Fibroblast of lung (primary cell): ENCODE data around the gene FARSA. TPM values are rescaled to one million over a fixed set of nuclear protein-coding genes. Genes with fewer than 3 reads are reported as not detected.

Source experiments
- DNase-seq, 2 donors: peaks; one replicate each; pipeline versions ENCODE4 v3.0.0 to v3.0.0-alpha.2; 2010; ENCODE audit warnings: low read depth in 2 of 2
- H2AFZ ChIP-seq: 2 replicates; pipeline ENCODE4 v1.5.1; 2012; ENCODE audit warnings: low read length, control low read depth, inconsistent platforms
- H3K27ac ChIP-seq: 2 replicates; pipeline ENCODE4 v1.5.1; 2011; ENCODE audit warnings: low read length, control low read depth; ENCODE audit not compliant: insufficient read depth
- H3K27me3 ChIP-seq: 2 replicates; pipeline ENCODE4 v1.5.1; 2011; ENCODE audit warnings: mild to moderate bottlenecking, low read length; ENCODE audit not compliant: control insufficient read depth, insufficient read depth
- H3K36me3 ChIP-seq: 2 replicates; pipeline ENCODE4 v1.5.1; 2011; ENCODE audit warnings: low read length; ENCODE audit not compliant: control insufficient read depth, insufficient read depth
- H3K4me1 ChIP-seq: 2 replicates; pipeline ENCODE4 v1.5.1; 2011; ENCODE audit warnings: low read length; ENCODE audit not compliant: control insufficient read depth, insufficient read depth; ENCODE audit errors: extremely low read depth
- H3K4me2 ChIP-seq: 2 replicates; pipeline ENCODE4 v1.5.1; 2011; ENCODE audit warnings: low read length, control low read depth; ENCODE audit not compliant: insufficient read depth; ENCODE audit errors: extremely low read depth
- H3K4me3 ChIP-seq, 4 experiments: fragments of 200-600 bp in 1 of 4; sonication (generic) in 1 of 4; replicated peaks in 1 of 4; 2 replicates each; pipeline ENCODE4 v1.5.1; 2011 to 2016; ENCODE audit warnings: low read length in 4 of 4, low read depth in 3 of 4, mild to moderate bottlenecking in 3 of 4, control low read depth in 2 of 4, inconsistent platforms in 1 of 4, mixed read lengths in 1 of 4; ENCODE audit not compliant: insufficient read depth in 1 of 4; ENCODE audit errors: control extremely low read depth in 1 of 4
- H3K79me2 ChIP-seq: 2 replicates; pipeline ENCODE4 v1.5.1; 2012; ENCODE audit warnings: mild to moderate bottlenecking, low read length, inconsistent platforms; ENCODE audit not compliant: control insufficient read depth, insufficient read depth
- H3K9ac ChIP-seq: 2 replicates; pipeline ENCODE4 v1.5.1; 2011; ENCODE audit warnings: mild to moderate bottlenecking, low read length, control low read depth; ENCODE audit not compliant: insufficient read depth
- H3K9me3 ChIP-seq: 2 replicates; pipeline ENCODE4 v1.5.1; 2012; ENCODE audit warnings: low read depth, low read length; ENCODE audit not compliant: control insufficient read depth, insufficient read depth
- H4K20me1 ChIP-seq: 2 replicates; pipeline ENCODE4 v1.5.1; 2011; ENCODE audit warnings: low read length; ENCODE audit not compliant: control insufficient read depth, insufficient read depth; ENCODE audit errors: extremely low read depth
- CTCF ChIP-seq, 2 donors: IDR thresholded peaks in 1 of 2; conservative IDR thresholded peaks in 1 of 2; 1 replicate in 1 of 2; 2 replicates in 1 of 2; pipeline ENCODE4 v1.5.1; 2011 to 2012; ENCODE audit warnings: low read length in 2 of 2, control low read depth in 1 of 2, inconsistent platforms in 1 of 2, low read depth in 1 of 2, mild to moderate bottlenecking in 1 of 2
- EZH2 ChIP-seq: IDR thresholded peaks from 2 replicates; pipeline ENCODE4 v1.5.1; 2012; ENCODE audit warnings: low read length, control low read depth, mild to moderate bottlenecking; ENCODE audit errors: missing control alignments
- polyA plus RNA-seq, 2 donors: library from polyadenylated mRNA; depleted of rRNA in 1 of 2; stranded (reverse) in 1 of 2; unstranded in 1 of 2; fragments of >200 nt; gene quantifications; 2 replicates each; pipeline ENCODE4 v1.2.1, GENCODE V29; 2011 to 2012; ENCODE audit warnings: missing spikeins in 1 of 2
- total RNA-seq: library from RNA; depleted of rRNA; stranded (reverse); fragments of >200 nt; gene quantifications from 2 replicates; pipeline ENCODE4 v1.2.1, GENCODE V29; 2014

Gene FARSA
- total and polyA plus RNA-seq, 2 donors (not counting 1 experiment from before 2014, with no cell fraction given) = 23.5 to 38.6 TPM

DNA sequence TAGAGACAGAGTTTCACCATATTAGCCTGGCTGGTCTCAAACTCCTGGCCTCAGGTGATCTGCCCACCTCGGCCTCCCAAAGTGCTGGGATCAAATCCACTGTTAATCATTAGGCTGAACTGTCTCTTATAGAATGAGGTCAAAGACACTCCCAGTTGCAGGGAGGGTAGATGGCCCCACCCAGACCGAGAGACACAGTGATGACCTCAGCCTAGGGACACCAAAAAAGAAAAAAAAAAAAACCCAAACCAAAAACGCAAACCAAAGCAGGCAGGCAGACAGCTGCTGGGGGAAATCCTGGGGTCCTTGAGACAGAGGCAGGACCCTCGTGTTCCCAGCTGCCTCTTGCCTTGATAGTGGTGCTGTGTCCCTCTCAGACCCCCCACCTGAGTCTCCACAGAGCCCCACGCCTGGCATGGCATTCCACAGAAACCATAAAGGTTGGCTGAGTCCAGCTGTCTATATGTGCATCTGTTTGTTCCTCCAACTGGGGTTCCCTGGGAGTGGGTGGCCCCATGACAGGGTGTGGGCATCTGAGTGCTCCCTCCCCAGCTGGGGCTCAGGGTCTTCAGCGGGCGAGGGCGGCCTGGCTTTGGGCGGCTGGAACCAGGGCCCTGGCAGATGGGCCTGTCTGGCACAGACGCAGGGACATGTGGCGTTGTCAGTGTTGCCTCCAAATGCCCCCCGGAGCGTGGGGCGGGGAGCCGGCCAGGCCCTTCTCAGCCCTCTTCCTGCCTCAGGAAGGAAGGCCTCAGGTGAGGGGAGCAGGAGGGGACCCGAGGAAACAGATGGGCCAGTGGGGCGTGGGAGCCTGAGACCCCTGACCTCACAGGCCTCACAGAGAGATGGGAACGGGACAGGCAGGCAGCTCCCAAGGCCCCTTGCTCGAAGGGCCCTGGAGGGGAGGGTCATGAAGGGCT, 41.0 kb upstream of the FARSA start:
- H3K4me1 ChIP-seq = no peaks in the 10 kb centered on the region
- no peak overlapping the region for H3K9ac ChIP-seq
- H3K36me3 ChIP-seq = no peaks in the 10 kb centered on the region
- no peaks in the 10 kb centered on the region for H4K20me1 ChIP-seq
- H3K79me2 ChIP-seq = no peaks in the 10 kb centered on the region
- no peak for DNase-seq
- no peaks in the 10 kb centered on the region for H3K27me3 ChIP-seq
- H3K4me3 ChIP-seq = no peak overlapping the region
- H3K4me2 ChIP-seq = no peak overlapping the region
- no peak overlapping the region for H2AFZ ChIP-seq
- TF ChIP-seq EZH2 (no peak), CTCF (conservative IDR thresholded peaks at IDR 0.05 in 1 of 2, IDR thresholded peaks at IDR 0.05 in 1 of 2; ENCODE audit: low read depth in 1 of 2, low read length in 2 of 2) (no peak)
- H3K27ac ChIP-seq = no peak overlapping the region
- no peaks in the 10 kb centered on the region for H3K9me3 ChIP-seq

GRCh38 chr19:12973236-12973635, 39.7 kb upstream of the FARSA start:
- Histone ChIP-seq H3K9me3 (no peaks in the 10 kb centered on the region), H3K27ac (no peak overlapping the region), H3K36me3 (no peaks in the 10 kb centered on the region), H3K4me1 (no peaks in the 10 kb centered on the region), H3K27me3 (no peaks in the 10 kb centered on the region), H3K9ac (no peak overlapping the region), H3K79me2 (no peaks in the 10 kb centered on the region), H3K4me3 (no peak overlapping the region), H3K4me2 (no peak overlapping the region), H4K20me1 (no peaks in the 10 kb centered on the region), H2AFZ (no peak overlapping the region)
- TF ChIP-seq EZH2 = no peak
- no peak for TF ChIP-seq CTCF (conservative IDR thresholded peaks at IDR 0.05 in 1 of 2, IDR thresholded peaks at IDR 0.05 in 1 of 2; ENCODE audit: low read depth in 1 of 2, low read length in 2 of 2)
- no peak for DNase-seq

DNA sequence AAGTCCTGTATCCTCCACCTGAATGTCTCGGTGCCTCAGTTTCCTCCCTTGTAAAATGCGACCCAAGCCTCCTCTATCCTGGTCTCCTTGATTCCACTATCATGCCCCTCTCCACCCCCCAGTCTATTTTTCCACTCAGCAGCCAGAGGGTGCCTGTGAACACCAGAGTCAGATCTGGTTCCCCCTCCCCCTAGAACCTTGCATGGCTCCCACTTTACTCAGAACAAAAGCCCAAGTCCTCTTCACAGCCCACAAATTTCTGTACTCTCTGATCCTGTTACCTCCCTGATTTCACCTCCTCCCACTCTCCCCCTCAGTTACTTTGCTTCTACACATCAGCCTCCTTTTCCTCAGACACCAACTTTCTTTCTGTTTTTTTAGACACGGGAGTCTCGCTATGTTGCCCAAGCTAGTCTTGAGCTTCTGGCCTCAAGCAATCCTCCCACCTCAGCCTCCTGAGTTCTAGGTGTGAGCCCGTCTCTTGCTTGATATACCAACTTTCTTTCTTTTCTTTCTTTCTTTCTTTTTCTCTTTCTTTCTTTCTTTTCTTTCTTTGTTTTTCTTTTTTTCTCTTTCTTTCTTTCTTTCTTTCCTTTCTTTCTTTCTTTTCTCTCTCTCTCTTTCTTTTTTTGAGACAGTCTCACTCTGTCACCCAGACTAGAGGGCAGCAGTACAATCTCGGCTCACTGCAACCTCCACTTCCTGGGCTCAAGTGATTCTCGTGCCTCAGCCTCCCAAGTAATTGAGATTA, 36.7 kb upstream of the FARSA start:
- no peaks in the 10 kb centered on the region for H3K27me3 ChIP-seq
- no peak overlapping the region for H3K4me3 ChIP-seq
- TF ChIP-seq CTCF (conservative IDR thresholded peaks at IDR 0.05 in 1 of 2, IDR thresholded peaks at IDR 0.05 in 1 of 2; ENCODE audit: low read depth in 1 of 2, low read length in 2 of 2) = no peak
- no peak for TF ChIP-seq EZH2
- no peaks in the 10 kb centered on the region for H4K20me1 ChIP-seq
- no peaks in the 10 kb centered on the region for H3K36me3 ChIP-seq
- no peak for DNase-seq
- no peaks in the 10 kb centered on the region for H3K4me1 ChIP-seq
- H3K79me2 ChIP-seq = no peaks in the 10 kb centered on the region
- H3K4me2 ChIP-seq = no peak overlapping the region
- H3K27ac ChIP-seq = no peak overlapping the region
- H2AFZ ChIP-seq = no peak overlapping the region
- H3K9me3 ChIP-seq = no peaks in the 10 kb centered on the region
- H3K9ac ChIP-seq = no peak overlapping the region
